Thyroid gland (tissue), 4 donors: Measurements from ENCODE around the gene GALNT15. TPM values are rescaled to one million over a fixed set of nuclear protein-coding genes. Genes with fewer than 3 reads are reported as not detected.

Source experiments
- DNase-seq, 2 donors: peaks; one replicate each; pipeline ENCODE4 v3.0.0-alpha.2; 2019
- H3K27ac ChIP-seq, 3 donors: fragments of 200-600 bp; sonication (generic); 1 replicate in 2 of 3; 2 replicates in 1 of 3; pipeline ENCODE4 v1.5.1; 2016 to 2019; ENCODE audit warnings: mild to moderate bottlenecking in 1 of 3, moderate library complexity in 1 of 3
- H3K27me3 ChIP-seq: fragments of 200-600 bp; sonication (generic); one replicate; pipeline ENCODE4 v1.5.1; 2019
- H3K36me3 ChIP-seq, 2 donors: fragments of 200-600 bp; sonication (generic); one replicate each; pipeline ENCODE4 v1.5.1; 2016 to 2019
- H3K4me1 ChIP-seq, 2 donors: fragments of 200-600 bp; sonication (generic); one replicate each; pipeline ENCODE4 v1.5.1; 2017 to 2019
- H3K4me3 ChIP-seq, 3 donors: fragments of 200-600 bp; sonication (generic); replicated peaks in 1 of 3; 1 replicate in 2 of 3; 2 replicates in 1 of 3; pipeline ENCODE4 v1.5.1; 2016; ENCODE audit warnings: mild to moderate bottlenecking in 1 of 3
- H3K9me3 ChIP-seq: fragments of 200-600 bp; sonication (generic); one replicate; pipeline ENCODE4 v1.5.1; 2017
- POLR2A ChIP-seq, 2 donors: fragments of 450-650 bp; IDR thresholded peaks; one replicate each; pipeline ENCODE4 v1.6.1; 2017; ENCODE audit warnings: antibody characterized with exemption in 2 of 2, mild to moderate bottlenecking in 2 of 2, moderate library complexity in 1 of 2
- WGBS, 2 donors: methylation state at CpG; one replicate each; pipeline ENCODE4 v1.1.5; 2017; 5-methylcytosine and 5-hydroxymethylcytosine counted together
- intact Hi-C: fragments of 100-400 bp; cut with DNase I; formaldehyde crosslinking; loops from one replicate; pipeline ENCODE4 v1.15.1; 2023
- total RNA-seq, 4 donors: library from RNA; depleted of rRNA; stranded (reverse); fragments of >200 nt; gene quantifications; one replicate each; pipeline ENCODE4 v1.2.3, GENCODE V29; 2016
- TF ChIP-seq, protein P1 (sequence below), 6 experiments: fragments of 200-600 bp in 3 of 6; fragments of 450-650 bp in 3 of 6; sonication (generic) in 3 of 6; IDR thresholded peaks; one replicate each; pipeline ENCODE4 v1.5.1; 2016 to 2019; ENCODE audit warnings: antibody characterized with exemption in 6 of 6, mild to moderate bottlenecking in 2 of 6, inconsistent platforms in 1 of 6, moderate library complexity in 1 of 6

GALNT15 gene
- total RNA-seq, 4 donors from 2014 or later: 21.3 to 226 (median 49.4) TPM

DNA sequence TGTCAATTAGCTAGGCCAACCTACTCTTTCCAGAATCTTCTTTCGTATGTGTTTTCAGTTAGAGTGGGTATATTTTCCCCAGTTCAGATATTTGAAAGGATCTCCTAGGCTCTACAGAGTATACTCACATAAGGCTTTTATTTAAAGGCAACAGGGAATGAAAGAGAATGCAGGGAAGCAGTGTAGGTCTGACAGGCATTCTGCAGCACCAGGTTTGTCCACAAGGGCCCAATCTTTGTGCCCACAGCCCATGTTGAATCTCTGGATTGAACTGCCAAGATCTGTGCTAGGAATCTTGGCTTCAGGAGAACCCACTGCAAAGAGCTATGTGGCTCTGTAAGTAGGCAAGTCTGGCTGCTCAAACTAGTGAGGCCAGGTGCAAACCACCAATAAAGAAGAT, 24.2 kb upstream of the GALNT15 start:
- Histone ChIP-seq H3K27me3 (no peaks in the 10 kb centered on the region), H3K4me3 (no peak overlapping the region), H3K36me3 (no peaks in the 10 kb centered on the region), H3K27ac (no peak overlapping the region), H3K4me1 (peaks cover 0 to 5% of the 10 kb centered on the region in 2 donors), H3K9me3 (no peaks in the 10 kb centered on the region)
- 95 to 96% methylated on average over 1 of the region's 1 CpG for WGBS, 2 donors
- TF ChIP-seq, protein P1, sequence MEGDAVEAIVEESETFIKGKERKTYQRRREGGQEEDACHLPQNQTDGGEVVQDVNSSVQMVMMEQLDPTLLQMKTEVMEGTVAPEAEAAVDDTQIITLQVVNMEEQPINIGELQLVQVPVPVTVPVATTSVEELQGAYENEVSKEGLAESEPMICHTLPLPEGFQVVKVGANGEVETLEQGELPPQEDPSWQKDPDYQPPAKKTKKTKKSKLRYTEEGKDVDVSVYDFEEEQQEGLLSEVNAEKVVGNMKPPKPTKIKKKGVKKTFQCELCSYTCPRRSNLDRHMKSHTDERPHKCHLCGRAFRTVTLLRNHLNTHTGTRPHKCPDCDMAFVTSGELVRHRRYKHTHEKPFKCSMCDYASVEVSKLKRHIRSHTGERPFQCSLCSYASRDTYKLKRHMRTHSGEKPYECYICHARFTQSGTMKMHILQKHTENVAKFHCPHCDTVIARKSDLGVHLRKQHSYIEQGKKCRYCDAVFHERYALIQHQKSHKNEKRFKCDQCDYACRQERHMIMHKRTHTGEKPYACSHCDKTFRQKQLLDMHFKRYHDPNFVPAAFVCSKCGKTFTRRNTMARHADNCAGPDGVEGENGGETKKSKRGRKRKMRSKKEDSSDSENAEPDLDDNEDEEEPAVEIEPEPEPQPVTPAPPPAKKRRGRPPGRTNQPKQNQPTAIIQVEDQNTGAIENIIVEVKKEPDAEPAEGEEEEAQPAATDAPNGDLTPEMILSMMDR (IDR thresholded peaks at IDR 0.05): no peak
- TF ChIP-seq POLR2A (IDR thresholded peaks at IDR 0.05): no peak
- intact Hi-C loops: no loop called here
- no peak for DNase-seq

DNA sequence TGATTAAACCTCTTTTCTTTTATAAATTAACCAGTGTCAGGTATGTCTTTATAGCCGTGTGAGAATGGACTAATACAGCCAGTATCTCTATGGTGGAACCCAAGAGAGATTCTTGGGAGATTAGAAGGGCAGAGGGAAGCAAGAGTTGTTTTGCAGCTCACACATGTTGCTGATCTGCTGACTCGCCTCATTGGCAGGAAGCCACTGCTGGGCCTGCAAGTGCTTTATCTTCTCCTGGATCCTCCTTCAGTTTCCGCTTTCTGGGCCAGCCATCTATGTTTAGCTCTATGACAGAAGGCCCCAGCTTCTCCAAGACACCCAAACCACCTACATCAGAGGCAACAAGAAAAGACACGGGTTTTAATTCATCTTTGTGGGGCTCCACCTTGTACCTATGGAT, 23.4 kb upstream of the GALNT15 start:
- H3K4me1 ChIP-seq: peaks cover 0 to 5% of the 10 kb centered on the region in 2 donors
- WGBS, 2 donors: 65 to 73% methylated on average over 4 of the region's 4 CpGs
- no peak overlapping the region for H3K4me3 ChIP-seq
- no peaks in the 10 kb centered on the region for H3K36me3 ChIP-seq
- H3K9me3 ChIP-seq: no peaks in the 10 kb centered on the region
- H3K27ac ChIP-seq: no peak overlapping the region
- peak; percentile 41 to 48 for DNase-seq
- no peak for TF ChIP-seq POLR2A (IDR thresholded peaks at IDR 0.05)
- TF ChIP-seq, protein P1 (IDR thresholded peaks at IDR 0.05): no peak
- H3K27me3 ChIP-seq: no peaks in the 10 kb centered on the region
- intact Hi-C loops: no loop called here

DNA sequence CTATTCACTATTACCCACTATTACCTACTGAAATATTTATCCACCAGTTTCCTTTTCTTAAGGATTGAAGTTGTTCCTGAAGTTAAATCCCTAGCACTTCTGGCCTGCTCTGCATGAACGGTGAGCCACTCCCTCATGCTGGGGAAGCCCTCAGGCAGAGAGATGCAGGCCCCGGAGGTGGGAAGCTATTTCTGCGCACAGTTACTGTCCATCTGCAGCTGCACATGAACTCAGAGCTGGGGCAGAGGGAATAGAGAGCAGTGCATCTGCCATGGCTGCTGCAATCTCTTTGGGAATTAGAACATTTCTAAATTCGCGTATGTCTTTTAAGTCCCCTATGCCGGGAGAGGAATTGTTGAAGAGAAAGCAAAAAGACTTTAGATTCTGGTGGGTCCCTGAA, 6.3 kb upstream of the GALNT15 start:
- DNase-seq: no peak
- Histone ChIP-seq H3K36me3 (no peaks in the 10 kb centered on the region), H3K27ac (no peak overlapping the region), H3K9me3 (no peaks in the 10 kb centered on the region), H3K27me3 (no peaks in the 10 kb centered on the region), H3K4me3 (no peak overlapping the region), H3K4me1 (no peaks in the 10 kb centered on the region)
- 84 to 86% methylated on average over 6 of the region's 6 CpGs for WGBS, 2 donors
- intact Hi-C loops: no loop called here
- TF ChIP-seq, protein P1 (IDR thresholded peaks at IDR 0.05): no peak
- no peak for TF ChIP-seq POLR2A (IDR thresholded peaks at IDR 0.05)

DNA sequence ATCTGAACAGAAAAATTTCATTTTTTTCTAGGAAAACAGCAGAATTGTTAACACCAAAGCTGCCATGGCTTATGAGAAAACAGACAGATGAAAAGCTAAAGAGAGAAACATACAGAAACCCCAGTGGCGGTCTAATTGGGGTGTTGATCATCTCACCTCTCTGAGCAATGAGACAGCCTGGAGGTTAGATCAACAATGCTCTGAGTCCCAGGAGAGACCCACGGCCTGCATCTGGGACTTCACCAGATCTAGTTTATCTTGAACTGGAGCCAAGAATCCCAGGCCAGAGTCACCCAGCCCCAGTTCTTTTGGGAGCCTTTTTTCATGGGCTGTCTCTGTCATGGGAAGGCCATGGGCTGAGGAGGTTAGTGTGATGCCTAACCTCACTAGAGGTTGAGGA, 3.5 kb upstream of the GALNT15 start:
- TF ChIP-seq POLR2A (IDR thresholded peaks at IDR 0.05): no peak
- TF ChIP-seq, protein P1 (IDR thresholded peaks at IDR 0.05): no peak
- no peak for DNase-seq
- H3K4me3 ChIP-seq: no peak overlapping the region
- no peaks in the 10 kb centered on the region for H3K27me3 ChIP-seq
- H3K27ac ChIP-seq: no peak overlapping the region
- intact Hi-C loops: loop anchor here (10.0 kb wide), 1 partner anchor 356 kb away; no protein-coding TSS in a partner anchor
- 59 to 72% methylated on average over 2 of the region's 2 CpGs for WGBS, 2 donors
- peaks cover 4 to 16% of the 10 kb centered on the region in 2 donors for H3K4me1 ChIP-seq
- no peaks in the 10 kb centered on the region for H3K36me3 ChIP-seq
- no peaks in the 10 kb centered on the region for H3K9me3 ChIP-seq

DNA sequence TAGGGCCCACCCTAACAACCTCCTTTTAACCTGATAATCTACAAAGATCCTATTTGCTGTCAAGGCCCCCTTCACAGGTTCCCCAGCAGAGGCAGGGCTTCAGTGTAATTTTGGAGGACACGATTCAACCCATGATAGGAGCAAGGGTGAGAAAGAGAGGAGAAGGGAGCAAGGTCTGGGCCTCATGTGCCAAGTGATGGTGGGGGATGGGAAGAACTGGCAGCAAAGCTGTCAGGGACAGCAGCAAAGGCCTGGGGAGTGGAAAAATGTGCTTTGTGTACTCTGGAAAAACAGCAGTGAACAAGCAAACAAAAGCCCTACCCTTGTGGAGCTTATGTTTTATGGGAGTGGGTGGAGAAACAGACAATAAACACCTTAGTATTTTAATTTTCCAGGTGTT, 2.7 kb upstream of the GALNT15 start:
- no peak overlapping the region for H3K27ac ChIP-seq
- H3K36me3 ChIP-seq: no peaks in the 10 kb centered on the region
- no peak for DNase-seq
- no peak for TF ChIP-seq POLR2A (IDR thresholded peaks at IDR 0.05)
- TF ChIP-seq, protein P1 (IDR thresholded peaks at IDR 0.05): no peak
- intact Hi-C loops: loop anchor here (10.0 kb wide), 1 partner anchor 357 kb away; no protein-coding TSS in a partner anchor
- peaks cover 4 to 16% of the 10 kb centered on the region in 2 donors for H3K4me1 ChIP-seq
- no peaks in the 10 kb centered on the region for H3K27me3 ChIP-seq
- H3K9me3 ChIP-seq: no peaks in the 10 kb centered on the region
- WGBS, 2 donors: 90 to 92% methylated on average over 1 of the region's 1 CpG
- H3K4me3 ChIP-seq: no peak overlapping the region
